ENCODE measurements around the gene PDIA6.

The PDIA6 gene

GRCh38 chr2:10786240-10786982 lies 26.2 kb downstream of the PDIA6 start:
- TF ChIP-seq TAF1 (IDR thresholded peaks at IDR 0.05; ENCODE audit: borderline replicate concordance, insufficient read depth, low read length) = no peak
- TF ChIP-seq POLR2AphosphoS5 (IDR thresholded peaks at IDR 0.05; ENCODE audit: low read depth, low read length) = no peak
- TF ChIP-seq SIN3A (IDR thresholded peaks at IDR 0.05; ENCODE audit: borderline replicate concordance, insufficient read depth, low read length) = no peak
- no peak for TF ChIP-seq REST (IDR thresholded peaks at IDR 0.05; ENCODE audit: insufficient read depth in 1 of 2, low read depth in 2 of 2, low read length in 2 of 2)
- no peak for TF ChIP-seq FOXP2 (optimal IDR thresholded peaks at IDR 0.05; ENCODE audit: borderline replicate concordance, extremely low read depth, extremely low read length, insufficient read depth)

- TF ChIP-seq SIN3A (IDR thresholded peaks at IDR 0.05; ENCODE audit: borderline replicate concordance, insufficient read depth, low read length) (no peak), REST (IDR thresholded peaks at IDR 0.05; ENCODE audit: insufficient read depth in 1 of 2, low read depth in 2 of 2, low read length in 2 of 2) (no peak), FOXP2 (optimal IDR thresholded peaks at IDR 0.05; ENCODE audit: borderline replicate concordance, extremely low read depth, extremely low read length, insufficient read depth) (no peak), POLR2AphosphoS5 (IDR thresholded peaks at IDR 0.05; ENCODE audit: low read depth, low read length) (no peak), TAF1 (IDR thresholded peaks at IDR 0.05; ENCODE audit: borderline replicate concordance, insufficient read depth, low read length) (no peak)
Measured at GRCh38 chr2:10785260-10785659, 27.3 kb downstream of the PDIA6 start.

GRCh38 chr2:10784719-10785118 lies 27.9 kb downstream of the PDIA6 start:
- TF ChIP-seq POLR2AphosphoS5 (IDR thresholded peaks at IDR 0.05; ENCODE audit: low read depth, low read length) (no peak), REST (IDR thresholded peaks at IDR 0.05; ENCODE audit: insufficient read depth in 1 of 2, low read depth in 2 of 2, low read length in 2 of 2) (no peak), SIN3A (IDR thresholded peaks at IDR 0.05; ENCODE audit: borderline replicate concordance, insufficient read depth, low read length) (no peak), TAF1 (IDR thresholded peaks at IDR 0.05; ENCODE audit: borderline replicate concordance, insufficient read depth, low read length) (no peak), FOXP2 (optimal IDR thresholded peaks at IDR 0.05; ENCODE audit: borderline replicate concordance, extremely low read depth, extremely low read length, insufficient read depth) (no peak)

- TF ChIP-seq FOXP2 (optimal IDR thresholded peaks at IDR 0.05; ENCODE audit: borderline replicate concordance, extremely low read depth, extremely low read length, insufficient read depth) (no peak), REST (IDR thresholded peaks at IDR 0.05; ENCODE audit: insufficient read depth in 1 of 2, low read depth in 2 of 2, low read length in 2 of 2) (no peak), TAF1 (IDR thresholded peaks at IDR 0.05; ENCODE audit: borderline replicate concordance, insufficient read depth, low read length) (no peak), POLR2AphosphoS5 (IDR thresholded peaks at IDR 0.05; ENCODE audit: low read depth, low read length) (no peak), SIN3A (IDR thresholded peaks at IDR 0.05; ENCODE audit: borderline replicate concordance, insufficient read depth, low read length) (no peak)
Measured at GRCh38 chr2:10783421-10783820, 29.2 kb downstream of the PDIA6 start.

Data from PFSK-1 (cell line).